Activated CD4-positive, alpha-beta T cell treated with anti-CD3 and anti-CD28 coated beads for 24 hours (primary cell): ENCODE measurements around the gene DMAC2L.

Experiments
- DNase-seq, 2 donors: peaks; one replicate each; pipeline ENCODE4 v3.0.0-alpha.2; 2020; ENCODE audit warnings: low read depth in 2 of 2

The DMAC2L gene

GRCh38 chr14:50321009-50321660, 9.0 kb downstream of the DMAC2L start:
- peak; percentile 37 to 51 for DNase-seq

DNA sequence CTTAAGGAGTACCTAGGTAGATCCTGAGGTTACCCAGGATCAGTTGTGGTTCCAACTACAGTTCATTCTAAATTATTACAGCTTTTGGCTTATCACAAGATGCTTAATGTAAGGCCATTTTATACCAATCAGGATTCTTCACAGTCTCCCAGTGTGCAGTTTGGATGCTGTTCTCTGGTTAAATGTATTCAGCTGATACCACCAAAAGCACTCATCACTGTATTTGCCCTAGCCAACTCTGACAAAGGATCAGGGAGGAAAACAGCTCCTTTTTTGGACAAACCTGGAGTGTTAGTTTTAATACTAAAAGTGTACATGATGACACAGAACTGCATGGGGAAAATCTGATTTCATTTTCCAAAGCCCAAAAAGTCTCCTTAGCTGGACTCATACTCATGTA, 19.5 kb downstream of the DMAC2L start:
- no peak for DNase-seq

DNA sequence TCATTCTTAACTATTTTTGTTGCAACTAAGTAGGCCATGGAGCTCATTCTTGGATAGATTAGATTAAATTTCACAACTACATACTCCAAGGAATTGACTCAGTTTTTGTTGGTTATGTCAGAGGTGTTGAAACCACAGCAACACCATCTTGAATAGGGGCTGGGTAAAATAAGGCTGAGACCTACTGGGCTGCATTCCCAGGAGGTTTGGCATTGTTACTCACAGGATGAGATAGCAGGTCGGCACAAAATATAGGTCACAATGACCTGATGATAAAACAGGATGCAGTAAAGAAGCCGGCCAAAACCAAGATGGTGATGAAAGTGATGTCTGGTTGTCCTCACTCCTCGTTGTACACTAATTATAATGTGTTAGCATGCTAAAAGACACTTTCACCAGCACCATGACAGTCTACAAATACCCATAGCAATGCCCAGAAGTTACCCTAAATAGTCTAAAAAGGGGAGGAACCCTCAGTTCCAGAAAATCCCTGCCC, 20.9 kb downstream of the DMAC2L start:
- DNase-seq = no peak

- DNase-seq = no peak
These were observed 22.1 kb downstream of the DMAC2L start for GRCh38 chr14:50334211-50334610.

DNA sequence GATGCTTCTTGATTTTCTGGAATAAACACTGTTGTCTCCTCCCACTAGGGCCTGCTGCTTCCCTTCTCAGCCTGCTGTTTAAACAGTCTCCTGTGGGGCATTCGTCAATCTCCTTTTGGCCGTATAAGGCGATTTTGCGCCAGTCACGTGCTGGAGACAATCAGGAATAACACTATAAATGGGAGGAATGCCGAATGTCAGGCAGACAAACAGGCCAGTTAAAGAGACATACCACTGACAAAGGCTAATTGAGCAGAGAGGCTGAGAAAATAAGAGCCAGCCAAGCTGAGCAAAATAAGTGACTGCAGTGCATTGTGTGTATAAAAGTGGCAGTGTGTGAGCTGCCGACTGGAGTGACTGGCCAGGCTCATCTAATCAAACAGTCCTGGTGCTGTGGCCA, 23.3 kb downstream of the DMAC2L start:
- no peak for DNase-seq

- DNase-seq = no peak
These were observed 24.1 kb downstream of the DMAC2L start for GRCh38 chr14:50335989-50336824.

DNA sequence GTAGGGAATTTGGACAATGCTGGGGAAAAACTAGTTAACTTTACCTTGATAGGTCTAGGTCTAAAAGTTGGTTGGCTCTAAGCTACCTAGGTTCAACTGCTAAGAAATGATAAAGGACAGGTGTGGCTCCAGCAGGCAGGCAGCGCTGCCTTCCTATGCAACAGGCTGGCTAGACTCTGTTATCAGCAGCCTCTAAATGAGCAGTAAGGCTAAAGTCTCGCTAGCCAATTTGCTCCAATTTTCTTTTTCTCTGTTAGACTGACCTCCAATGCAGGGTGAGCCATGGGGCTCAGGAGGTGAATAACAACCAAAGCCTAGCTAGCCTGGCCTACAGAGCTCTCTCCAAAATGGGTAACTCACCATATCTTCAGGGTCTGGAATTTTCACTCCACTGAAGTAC, 26.5 kb downstream of the DMAC2L start:
- DNase-seq = no peak

DNA sequence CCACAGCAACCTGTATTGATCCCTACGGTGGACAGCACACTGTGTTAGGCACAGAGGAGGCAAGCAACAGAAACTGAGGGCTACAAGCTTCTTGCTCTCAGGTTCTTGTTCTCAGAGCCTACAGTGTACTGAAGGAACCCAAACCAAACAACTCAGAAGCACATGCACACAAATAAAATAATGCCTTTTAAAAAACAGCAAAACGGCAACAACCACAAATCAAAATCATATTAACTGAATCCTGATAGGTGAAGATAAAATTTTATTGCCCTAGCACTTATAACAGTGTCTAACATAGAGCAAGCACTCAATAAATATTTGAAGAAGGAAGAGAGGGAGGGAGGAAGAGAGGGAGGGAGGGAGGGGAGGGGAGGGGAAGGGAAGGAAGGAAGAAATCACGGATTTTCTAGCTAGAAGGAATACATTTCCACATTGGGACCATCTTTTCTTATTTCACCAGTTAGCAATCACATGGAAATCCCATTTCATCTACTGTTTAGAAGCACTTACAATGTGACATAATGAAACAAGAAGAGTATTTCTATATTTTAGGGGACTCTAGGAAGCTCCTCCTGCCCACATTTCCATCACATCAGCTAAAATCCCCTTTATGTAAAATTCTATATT, 27.2 kb downstream of the DMAC2L start:
- DNase-seq = no peak

DNA sequence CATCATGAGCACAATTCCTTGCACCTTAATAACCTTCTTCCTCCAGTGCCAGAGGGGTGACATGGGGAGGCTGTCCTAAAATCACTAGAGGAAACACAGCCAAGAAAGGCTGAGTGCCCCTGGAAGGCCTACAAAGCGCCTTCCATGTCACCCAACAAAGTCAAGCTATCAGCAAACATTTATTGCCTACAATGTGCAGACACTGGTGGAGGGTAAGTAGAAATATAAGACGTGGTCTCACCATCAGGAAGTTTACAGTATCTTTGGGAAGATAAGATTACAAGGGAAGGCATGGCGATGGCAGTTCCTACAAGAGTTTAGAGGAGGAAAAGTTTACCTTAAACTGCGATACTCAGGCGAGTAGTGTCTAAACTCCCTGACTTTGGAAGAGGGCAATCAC, 27.9 kb downstream of the DMAC2L start:
- DNase-seq = no peak

DNA sequence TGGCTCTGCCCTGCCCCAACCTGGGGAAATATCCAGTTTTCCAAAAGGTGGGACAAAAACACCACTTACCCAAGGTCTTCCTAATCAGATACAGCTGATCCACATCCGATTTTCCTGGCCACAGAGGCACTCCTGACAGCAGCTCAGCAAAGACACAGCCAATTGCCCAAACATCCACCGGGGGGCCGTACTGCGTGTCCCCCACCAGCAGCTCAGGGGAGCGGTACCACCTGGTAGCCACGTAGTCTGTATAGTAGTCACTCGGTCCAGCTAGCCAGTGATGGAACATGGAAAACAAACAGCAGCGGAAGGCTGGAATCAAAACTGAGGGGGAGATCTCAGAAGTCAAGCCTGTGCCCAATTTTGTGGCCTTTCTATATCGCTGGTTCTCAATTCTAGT, 28.8 kb downstream of the DMAC2L start:
- no peak for DNase-seq

DNA sequence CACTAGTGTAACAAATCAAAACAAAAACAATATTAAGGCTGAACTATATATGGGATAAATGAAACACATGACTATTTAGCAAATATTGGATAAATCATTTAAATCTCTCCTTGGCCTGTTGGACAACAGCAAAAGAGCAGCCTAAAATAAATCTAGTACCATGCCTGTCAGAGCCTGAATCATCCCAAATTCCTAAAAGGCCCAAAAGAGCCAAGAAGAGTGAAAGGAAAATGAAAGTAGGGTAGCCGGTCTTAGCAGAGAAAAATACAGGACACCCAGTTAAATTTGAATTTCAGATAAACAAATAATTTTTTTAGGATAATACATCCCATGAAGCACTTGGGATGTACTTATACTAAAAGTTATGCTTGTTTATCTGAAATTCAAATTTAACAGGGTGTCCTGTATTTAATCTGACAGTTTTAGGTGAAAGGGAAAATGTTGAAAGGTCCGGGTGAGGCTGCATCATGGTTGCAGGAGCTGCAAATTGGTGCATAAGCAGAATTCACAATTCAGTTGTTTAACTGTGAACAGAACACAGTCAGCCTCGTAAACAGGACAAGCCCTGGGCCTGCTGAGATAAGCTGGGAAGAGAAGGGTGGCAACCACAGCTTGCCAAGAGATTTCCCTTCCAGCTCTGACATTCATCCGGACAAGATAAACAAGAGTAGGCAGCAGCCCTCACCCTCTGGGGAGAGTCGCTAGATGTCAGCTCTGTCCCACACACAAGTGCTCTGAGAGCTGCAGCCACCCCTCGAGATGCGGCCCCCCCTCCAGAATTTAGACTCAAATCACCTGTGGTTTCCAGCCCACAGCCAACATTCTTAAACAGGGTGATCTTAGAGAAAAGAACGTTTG, 30.3 kb downstream of the DMAC2L start:
- no peak for DNase-seq

GRCh38 chr14:50343434-50343833, 31.3 kb downstream of the DMAC2L start:
- DNase-seq = no peak

GRCh38 chr14:50344116-50344775, 32.1 kb downstream of the DMAC2L start:
- peak; percentile 59 to 61 for DNase-seq

- no peak for DNase-seq
These were observed 32.9 kb downstream of the DMAC2L start for GRCh38 chr14:50344876-50345563.

DNA sequence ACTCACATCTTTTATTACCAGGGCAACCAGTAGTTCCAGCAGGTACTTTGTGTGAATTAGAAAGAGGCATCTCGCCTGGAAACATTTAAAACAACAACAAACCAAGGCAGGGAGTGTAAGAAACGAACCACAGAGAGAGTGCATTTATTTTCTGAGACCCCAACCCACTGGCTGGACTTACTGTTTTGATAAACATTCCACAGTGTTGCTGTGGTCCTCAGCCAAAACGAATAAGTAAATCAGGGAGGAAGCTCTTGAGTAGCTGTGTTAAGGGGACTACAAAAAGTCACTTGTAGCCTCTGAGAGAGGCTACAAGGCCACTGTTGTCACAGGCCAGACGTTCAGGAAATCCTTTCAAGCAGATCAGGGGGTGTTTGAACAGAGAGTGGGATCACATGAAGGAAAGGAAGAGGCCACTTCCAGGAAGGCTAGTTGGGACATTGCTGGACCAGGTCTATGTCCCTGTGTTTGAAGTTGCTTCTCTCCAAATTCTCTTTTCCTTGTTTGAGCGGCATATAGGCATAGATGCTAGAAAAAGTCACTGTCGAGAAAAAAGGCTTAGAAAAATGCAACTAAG, 33.8 kb downstream of the DMAC2L start:
- DNase-seq = no peak

DNA sequence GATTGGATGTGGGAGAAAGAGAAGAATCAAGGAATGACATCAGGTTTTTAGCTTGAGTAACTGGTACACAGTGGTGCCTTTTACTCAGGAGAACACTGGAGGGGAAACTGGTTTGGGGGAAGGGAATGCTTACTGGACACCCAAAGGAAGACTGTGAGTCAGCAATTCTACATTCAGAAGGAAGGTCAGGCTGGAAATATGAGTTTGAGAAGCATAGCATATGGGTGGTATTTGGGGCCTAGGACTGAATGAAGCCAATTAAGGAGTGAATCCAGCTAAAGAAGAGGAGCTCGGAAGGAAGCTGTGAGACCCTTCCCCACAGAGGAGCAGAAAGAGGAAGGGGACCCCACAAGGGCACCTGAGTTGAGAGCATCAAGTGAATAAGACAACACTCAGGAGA, 35.4 kb downstream of the DMAC2L start:
- no peak for DNase-seq

- no peak for DNase-seq
These were observed 36.8 kb downstream of the DMAC2L start for GRCh38 chr14:50348933-50349332.

DNA sequence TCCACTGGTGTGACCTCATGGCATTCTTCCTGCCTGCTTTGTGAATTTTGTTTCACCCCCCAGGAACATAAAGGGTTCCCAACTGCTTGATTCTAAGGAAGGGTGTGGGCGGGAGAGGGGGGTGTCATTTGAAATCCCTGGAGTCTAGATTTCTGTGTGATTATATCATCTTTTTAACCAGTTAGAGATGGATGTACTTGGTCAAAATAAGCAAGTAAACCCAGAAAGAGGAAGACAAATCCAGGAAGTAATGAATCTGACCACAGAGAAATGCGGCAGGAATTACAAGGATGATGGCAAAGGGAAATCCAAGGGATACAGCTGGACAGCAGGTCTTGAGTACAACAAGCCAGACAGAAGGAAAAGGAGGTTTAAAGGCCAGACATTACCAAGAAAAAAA, 38.9 kb downstream of the DMAC2L start:
- DNase-seq = no peak

- no peak for DNase-seq
These were observed 40.5 kb downstream of the DMAC2L start for GRCh38 chr14:50352584-50352983.

DNA sequence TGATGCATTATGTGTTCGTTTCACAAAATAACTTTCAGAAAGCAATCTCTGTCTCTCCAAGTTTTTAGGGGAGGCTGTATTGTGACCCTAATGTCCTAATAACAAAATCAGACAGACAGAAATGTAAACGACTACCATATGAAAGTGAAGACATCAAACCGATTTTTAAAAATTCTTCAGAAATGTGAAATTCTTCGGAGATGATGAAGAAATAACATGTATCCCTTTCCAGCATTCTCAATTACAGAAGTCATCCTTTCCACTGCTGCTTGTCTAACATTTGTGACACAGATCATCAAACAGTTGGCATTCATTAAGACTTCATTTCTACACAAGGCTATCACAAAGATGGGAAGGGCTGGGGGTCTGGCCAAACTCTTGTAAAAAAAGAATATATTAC, 41.0 kb downstream of the DMAC2L start:
- DNase-seq = no peak
